HG02870 (cell line): Measurements from ENCODE around the gene CCDC85B.

Experiments
- ATAC-seq: cut with Tn5 transposase; IDR thresholded peaks from one replicate; pipeline ENCODE4 v1.9.1; 2021; ENCODE audit warnings: mild to moderate bottlenecking, moderate library complexity; ENCODE audit not compliant: unreplicated experiment

Gene CCDC85B

DNA sequence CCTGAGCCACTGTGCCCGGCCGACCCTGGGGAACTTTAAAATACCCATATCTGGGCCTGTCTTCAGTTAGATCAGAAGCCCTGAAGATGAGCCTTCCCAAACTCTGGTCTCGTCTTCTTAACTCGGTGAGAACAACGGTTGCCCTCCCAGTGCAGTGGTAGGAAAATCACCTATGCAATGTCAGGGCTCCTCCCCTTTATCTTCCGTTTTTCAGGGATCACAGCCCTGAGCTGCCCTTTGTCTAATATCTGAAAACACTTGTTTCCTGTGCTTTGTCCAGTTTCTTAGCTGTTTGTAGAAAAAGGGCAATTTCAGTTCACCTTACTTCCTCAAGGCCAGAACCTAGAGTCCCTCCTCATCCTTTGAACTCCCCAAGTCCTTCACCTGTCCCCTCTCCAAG, 38.2 kb downstream of the CCDC85B start:
- ATAC-seq: no peak

DNA sequence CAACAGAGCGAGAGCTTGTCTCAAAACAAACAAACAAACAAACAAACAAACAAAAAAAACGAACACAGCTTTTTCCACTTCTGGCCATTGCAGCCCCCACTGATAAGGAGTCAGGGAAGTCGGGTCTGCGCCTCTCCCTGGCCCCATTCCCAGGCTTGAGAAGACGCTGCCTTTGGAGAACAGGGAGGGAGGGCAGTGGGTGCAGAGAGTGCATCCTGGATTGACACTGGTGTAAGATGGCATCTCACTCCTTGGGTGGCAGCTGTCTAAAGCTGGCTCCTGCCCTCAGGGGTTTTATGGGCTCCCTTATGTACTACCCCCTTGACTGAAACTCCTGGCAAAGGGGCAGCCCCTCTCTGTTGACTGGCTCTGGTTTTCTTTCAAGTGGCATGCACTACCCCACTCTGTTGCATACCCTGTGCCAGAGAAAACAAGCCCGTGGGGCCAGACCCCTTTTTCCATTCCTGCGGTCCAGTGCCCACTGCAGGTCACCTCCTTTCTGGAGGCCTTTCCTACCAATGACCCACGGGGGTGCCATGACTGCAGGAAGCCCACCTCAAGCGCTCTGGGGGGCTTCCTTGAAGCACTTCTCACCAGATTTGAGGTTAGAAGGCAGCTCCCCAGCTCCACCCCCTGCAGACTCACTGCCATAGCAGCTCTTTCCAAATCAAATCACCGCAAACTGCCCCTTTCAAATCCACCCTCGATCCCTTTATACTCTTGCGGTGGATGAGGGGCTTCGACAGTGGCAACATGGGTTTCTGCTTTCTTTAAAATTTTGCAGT, 41.5 kb downstream of the CCDC85B start:
- no peak for ATAC-seq

- no peak for ATAC-seq
Measured at GRCh38 chr11:65932558-65932919, 42.1 kb downstream of the CCDC85B start.

DNA sequence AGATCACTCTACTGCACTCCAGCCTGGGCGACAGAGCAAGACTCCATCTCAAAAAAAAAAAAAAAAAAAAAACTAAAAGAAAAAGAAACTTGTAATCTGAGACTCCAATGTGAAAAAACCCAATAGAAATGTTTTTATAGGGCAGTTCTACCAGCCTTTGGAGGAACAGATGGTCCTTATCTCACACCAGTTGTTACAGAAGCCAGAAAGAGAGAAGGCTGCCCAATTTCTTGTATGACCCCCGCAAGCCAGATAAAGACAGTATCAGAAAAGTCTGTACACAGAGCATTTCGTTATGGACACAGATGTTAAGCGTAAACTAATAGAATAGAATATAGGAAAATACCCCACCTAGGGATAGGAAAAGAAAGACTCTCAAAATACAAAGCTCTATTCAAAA, 43.5 kb downstream of the CCDC85B start:
- no peak for ATAC-seq

DNA sequence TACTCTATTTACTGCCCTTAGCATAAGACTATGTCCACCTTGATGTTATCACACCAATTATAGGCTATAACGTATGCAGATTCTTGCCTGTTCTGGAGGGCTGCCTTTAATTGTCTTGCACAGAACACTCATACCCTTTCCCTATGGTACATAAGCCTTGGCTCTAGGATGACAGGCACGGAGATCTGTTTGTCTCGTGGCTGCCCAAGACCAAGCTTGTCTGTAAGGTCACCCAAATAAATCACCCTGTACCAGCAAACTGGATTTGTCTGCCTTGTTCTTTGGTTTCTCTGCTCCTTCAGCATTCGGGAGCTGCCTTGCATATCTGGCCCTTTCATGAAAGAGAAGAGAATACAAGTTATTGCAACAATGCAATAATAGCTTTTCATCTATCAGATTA, 47.3 kb downstream of the CCDC85B start:
- ATAC-seq: no peak
